ENCODE measurements around the gene HK2.

The HK2 gene

DNA sequence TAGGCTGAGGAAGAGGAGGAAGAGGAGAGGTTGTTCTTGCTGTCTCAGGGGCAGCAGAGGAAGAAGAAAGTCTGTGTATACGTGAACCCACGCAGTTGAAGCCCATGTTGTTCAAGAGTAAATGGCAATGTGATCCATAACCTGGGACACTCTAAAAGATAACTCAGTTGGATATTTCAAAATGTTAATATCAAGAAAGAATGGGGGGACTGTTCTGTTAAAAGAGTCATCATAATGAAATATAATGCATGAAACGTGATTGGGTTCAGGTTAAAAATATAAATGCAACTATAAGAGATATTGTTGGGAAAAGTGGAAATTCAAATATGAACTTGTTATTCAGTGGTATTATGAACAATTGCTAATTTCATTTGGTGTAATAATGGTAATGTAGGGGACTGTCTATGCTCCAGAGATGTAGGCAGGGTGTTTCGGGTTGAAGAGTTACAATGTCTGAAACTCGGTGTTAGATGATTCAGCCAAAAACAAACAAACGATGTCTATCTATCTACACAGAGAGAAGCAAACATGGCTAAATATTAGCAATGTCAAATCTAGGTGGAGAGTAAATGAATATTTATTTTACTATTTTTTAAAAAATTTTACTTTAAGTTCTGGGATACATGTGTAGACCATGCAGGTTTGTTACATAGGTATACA lies 103.4 kb downstream of the HK2 start:
- DNase-seq (ENCODE audit: low read depth) = no peak

DNA sequence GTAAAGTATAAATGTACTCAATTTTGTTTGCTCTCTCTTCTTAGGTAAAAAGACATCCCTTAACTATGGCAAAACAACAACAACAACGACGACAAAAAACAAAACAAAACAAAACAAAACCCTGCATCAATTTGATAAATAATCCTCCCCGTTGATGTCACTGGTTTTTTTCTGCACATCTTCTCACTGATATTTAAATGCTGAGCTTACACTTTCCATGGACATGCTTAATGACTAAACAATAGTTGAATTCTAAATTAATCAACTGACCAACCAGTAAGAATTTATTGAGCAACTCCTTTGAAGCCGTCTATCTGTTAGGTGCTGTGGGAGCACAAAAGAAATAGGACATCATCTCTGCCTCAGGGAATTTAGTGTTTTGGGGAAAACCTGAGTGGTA lies 104.3 kb downstream of the HK2 start:
- DNase-seq (ENCODE audit: low read depth) = no peak

DNA sequence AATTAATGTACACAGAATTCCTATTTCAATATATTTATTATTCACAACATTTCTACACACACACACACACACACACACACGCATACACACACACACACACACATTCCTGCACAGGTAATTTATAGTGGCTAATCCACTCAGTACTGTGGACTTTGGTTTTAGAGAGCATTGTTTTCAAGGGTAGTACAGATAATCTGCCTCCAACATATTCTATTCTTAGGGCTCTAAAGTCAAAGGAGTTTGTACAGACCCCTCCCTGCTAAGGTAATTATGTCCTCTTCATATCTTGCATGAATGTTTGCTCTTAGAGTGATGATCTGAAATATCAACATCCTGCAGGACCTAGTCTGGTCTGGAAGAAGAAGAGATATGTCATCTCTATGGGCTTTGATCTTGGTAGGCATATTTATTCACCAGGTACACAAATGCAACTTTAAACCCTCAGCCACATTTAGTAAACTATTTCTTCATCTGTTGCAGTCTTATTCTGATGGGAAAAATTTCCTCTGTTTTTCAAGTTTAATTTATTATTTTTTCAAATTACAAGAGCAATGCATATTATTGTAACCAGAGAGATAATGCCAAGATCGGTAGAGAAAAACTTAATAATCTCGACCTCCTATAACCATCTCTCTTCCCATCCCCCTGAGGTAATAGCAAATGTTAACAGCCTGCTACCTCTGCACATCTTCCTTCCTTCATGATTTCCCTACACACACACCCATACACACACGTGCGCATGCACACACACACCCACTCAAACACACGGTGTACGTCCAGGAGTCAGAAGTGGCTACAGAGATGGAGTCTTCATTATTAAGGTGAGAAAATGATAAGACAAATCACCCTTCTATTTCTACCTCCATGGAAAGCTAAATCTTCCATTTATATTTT lies 106.2 kb downstream of the HK2 start:
- no peak for DNase-seq (ENCODE audit: low read depth)

DNA sequence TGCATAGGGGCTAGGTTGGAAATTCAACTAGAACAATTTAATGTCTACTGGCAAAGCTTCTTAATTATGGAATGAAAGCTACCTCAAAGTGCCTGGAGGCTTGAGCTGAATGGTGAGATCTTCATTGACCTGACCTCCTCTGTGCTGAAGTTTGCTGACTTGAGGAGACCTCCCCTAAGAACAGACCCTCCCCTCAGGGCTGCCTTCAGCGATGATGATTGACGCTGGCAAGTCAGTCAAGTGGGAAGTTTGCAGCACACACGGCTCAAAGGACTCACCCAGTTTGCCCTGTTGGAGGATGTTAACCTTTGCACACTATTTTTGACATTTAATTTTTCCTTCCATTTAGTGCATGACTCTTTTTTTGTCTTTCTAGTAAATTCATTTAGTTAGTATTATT lies 107.4 kb downstream of the HK2 start:
- no peak for DNase-seq (ENCODE audit: low read depth)

DNA sequence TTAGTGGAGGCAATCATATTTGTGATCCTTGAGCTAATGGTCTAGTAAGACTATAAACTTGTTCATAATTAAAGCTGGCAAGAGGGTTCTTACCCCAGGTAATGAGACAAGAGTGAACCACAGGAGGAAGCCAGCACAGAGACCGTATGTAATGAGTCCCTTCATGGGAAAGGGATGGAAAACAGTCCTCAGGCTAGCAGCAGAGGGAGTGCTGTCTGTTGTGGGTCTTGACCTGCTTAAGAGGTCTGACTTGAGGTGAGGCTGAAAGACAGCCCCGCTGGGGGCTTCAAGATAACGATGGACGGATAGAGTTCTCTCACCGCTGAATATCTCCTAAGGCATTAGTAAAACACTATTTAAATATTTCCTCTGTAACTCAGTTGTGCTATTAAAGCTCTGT lies 108.3 kb downstream of the HK2 start:
- DNase-seq (ENCODE audit: low read depth) = no peak
